ENCODE data around the gene KCNMA1. TPM values are rescaled to one million over a fixed set of nuclear protein-coding genes. Genes with fewer than 3 reads are reported as not detected.
"Not testable (repeated sequence)": the region's sequence is repeated elsewhere in the genome, so short reads cannot be mapped to it uniquely, and the experiment has no call there.

KCNMA1 gene
- total RNA-seq, 2 donors from 2014 or later = 23.2 to 44.5 TPM

DNA sequence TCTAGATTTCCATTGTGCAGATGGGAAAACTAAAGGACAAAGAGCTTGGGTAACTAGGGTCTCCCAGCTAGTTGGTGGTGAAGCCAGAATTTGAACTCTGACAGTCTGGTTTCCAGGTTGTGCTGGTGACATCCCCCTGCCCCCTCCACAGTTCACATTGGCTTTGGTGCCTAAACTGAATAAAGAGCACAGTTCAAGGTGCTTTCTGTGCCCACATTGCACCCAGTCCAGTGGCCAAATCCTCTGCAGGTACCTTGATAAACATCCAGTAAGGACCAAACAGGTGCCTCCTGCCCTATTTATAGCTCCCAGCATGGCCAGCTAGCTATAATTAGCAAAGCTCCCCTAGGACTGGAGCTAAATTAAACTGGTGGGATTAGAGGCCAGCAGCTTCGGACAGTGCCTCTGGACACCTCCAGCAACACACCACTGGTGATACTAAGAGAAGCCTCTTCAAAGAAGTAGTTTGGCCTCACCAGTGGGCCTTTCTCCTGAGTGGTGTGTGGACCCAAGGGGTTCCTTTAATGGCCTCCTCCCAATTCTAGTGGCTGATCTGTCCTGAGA is 59.9 kb downstream of the KCNMA1 start:
- Histone ChIP-seq H3K27me3 (no peaks in the 10 kb centered on the region), H3K4me1 (no peaks in the 10 kb centered on the region), H3K27ac (no peak overlapping the region), H3K36me3 (no peaks in the 10 kb centered on the region), H3K4me3 (no peak overlapping the region), H3K9me3 (no peaks in the 10 kb centered on the region), H3K9ac (ENCODE audit: low read depth in 2 of 2, low read length in 2 of 2) (no peak overlapping the region)
- DNase-seq = no peak
- intact Hi-C loops (cut with DNase I) = no loop called here
- TF ChIP-seq, protein P1, sequence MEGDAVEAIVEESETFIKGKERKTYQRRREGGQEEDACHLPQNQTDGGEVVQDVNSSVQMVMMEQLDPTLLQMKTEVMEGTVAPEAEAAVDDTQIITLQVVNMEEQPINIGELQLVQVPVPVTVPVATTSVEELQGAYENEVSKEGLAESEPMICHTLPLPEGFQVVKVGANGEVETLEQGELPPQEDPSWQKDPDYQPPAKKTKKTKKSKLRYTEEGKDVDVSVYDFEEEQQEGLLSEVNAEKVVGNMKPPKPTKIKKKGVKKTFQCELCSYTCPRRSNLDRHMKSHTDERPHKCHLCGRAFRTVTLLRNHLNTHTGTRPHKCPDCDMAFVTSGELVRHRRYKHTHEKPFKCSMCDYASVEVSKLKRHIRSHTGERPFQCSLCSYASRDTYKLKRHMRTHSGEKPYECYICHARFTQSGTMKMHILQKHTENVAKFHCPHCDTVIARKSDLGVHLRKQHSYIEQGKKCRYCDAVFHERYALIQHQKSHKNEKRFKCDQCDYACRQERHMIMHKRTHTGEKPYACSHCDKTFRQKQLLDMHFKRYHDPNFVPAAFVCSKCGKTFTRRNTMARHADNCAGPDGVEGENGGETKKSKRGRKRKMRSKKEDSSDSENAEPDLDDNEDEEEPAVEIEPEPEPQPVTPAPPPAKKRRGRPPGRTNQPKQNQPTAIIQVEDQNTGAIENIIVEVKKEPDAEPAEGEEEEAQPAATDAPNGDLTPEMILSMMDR (IDR thresholded peaks at IDR 0.05) = no peak

DNA sequence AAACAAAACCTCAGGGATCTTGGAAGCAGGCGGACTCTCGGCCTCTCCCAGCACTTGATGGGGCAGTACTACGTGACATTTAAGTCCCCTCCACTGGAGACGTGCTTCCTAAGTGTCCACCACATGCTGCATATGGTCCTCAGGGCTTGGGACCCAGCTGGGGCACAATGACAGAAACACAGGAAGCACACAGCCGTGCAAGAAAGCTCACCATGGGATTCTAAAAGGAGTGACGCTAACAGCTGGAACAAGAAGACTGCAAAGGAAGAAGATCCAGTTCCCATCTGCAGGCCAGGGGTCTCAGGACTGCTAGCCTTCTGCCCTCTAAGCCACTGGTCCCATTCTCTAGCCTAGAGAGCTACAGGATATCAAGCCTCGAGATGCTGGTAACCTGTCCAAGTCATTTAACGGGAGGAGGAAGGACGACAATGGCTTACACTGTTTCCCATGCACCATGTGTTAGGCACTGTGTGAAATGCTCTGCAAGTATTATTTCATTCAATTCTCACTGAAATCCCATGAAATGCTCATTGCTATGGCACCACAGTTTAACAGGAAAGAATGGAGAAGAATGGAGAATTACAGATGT is 61.1 kb downstream of the KCNMA1 start:
- H3K36me3 ChIP-seq = no peaks in the 10 kb centered on the region
- H3K27ac ChIP-seq = no peak overlapping the region
- H3K27me3 ChIP-seq = no peaks in the 10 kb centered on the region
- no peak for DNase-seq
- no peaks in the 10 kb centered on the region for H3K9me3 ChIP-seq
- intact Hi-C loops (cut with DNase I) = no loop called here
- no peak overlapping the region for H3K9ac ChIP-seq (ENCODE audit: low read depth in 2 of 2, low read length in 2 of 2)
- no peak overlapping the region for H3K4me3 ChIP-seq
- TF ChIP-seq, protein P1 (IDR thresholded peaks at IDR 0.05) = no peak
- no peaks in the 10 kb centered on the region for H3K4me1 ChIP-seq

DNA sequence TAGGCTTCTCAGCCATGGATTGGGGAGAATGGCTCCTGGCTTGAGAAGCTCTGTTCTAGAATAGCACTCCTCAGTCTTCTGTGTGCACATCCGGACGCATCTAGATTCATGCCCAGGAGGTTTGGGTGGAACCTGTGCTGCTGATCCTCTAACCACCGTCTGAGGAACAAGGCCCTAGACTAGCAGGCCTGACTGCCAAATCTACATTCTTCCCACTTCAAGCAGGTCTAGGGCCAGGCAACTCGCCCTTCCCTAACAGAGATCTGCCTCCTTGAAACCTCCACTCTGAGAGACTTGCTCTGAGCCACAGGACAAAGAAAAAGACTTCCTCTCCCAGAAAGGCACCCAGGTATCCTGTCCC is 61.6 kb downstream of the KCNMA1 start:
- no peak overlapping the region for H3K4me3 ChIP-seq
- no peaks in the 10 kb centered on the region for H3K36me3 ChIP-seq
- H3K27ac ChIP-seq = no peak overlapping the region
- DNase-seq = no peak
- intact Hi-C loops (cut with DNase I) = no loop called here
- H3K27me3 ChIP-seq = no peaks in the 10 kb centered on the region
- H3K9ac ChIP-seq (ENCODE audit: low read depth in 2 of 2, low read length in 2 of 2) = no peak overlapping the region
- no peaks in the 10 kb centered on the region for H3K4me1 ChIP-seq
- TF ChIP-seq, protein P1 (IDR thresholded peaks at IDR 0.05) = no peak
- H3K9me3 ChIP-seq = no peaks in the 10 kb centered on the region

DNA sequence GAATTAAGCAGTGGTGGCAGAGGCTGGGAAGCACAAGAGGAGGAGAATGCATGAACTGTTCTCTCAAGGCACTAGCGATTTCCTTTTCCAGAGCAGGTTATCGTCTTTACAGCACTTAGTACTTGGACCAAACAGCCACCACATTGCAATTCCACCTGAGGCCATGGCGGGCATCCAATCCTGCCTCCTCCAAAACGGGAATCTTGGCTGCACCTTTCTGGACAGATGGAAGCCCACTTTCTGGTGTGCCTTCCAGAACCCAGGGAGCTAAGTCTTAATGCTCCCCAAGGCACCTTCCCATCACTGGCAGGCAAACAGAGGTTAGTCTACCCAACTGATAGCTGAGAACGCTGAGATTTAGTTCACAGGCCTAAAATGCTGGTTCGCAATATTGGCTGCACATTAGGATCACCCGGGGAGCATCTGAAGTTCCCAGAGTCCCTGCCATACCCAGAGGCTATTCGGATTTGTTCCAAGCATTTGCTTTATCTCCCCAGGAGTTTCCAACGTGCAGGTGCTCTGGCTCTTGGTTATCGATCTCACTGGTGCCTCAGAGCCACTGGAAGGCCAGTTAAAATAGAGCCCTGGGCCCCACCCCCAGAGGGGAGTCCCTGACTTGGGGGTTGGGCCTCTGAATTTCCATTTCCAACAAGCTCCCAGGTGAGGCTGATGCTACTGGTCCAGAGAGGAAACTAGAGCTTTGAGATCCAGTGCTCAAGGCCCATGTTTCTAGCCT is 62.2 kb downstream of the KCNMA1 start:
- intact Hi-C loops (cut with DNase I) = no loop called here
- H3K36me3 ChIP-seq = no peaks in the 10 kb centered on the region
- TF ChIP-seq, protein P1 (IDR thresholded peaks at IDR 0.05) = no peak
- no peaks in the 10 kb centered on the region for H3K4me1 ChIP-seq
- H3K27me3 ChIP-seq = no peaks in the 10 kb centered on the region
- no peaks in the 10 kb centered on the region for H3K9me3 ChIP-seq
- H3K9ac ChIP-seq (ENCODE audit: low read depth in 2 of 2, low read length in 2 of 2) = no peak overlapping the region
- no peak for DNase-seq
- H3K27ac ChIP-seq = no peak overlapping the region
- no peak overlapping the region for H3K4me3 ChIP-seq

DNA sequence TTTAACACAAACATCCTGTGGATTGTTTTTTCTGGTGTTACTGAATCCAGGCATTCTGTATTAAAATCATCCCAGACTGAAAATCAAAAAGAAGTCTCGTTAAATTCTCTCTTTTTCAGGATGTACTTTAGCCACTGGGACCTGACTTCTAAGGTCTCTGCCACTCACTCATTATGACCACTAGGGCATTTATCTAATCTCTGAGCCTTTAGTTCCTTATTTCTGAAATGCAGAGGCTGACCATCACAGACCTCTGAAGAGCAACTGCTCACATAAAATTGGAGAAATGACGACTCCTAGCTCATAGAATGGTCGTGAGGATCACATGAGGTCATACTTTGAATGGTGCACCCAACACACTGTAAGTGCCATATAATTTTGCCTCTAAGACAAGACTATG is 63.2 kb downstream of the KCNMA1 start:
- Histone ChIP-seq H3K36me3 (no peaks in the 10 kb centered on the region), H3K4me3 (no peak overlapping the region), H3K9me3 (no peaks in the 10 kb centered on the region), H3K27ac (no peak overlapping the region), H3K27me3 (no peaks in the 10 kb centered on the region), H3K4me1 (no peaks in the 10 kb centered on the region), H3K9ac (ENCODE audit: low read depth in 2 of 2, low read length in 2 of 2) (no peak overlapping the region)
- TF ChIP-seq, protein P1 (IDR thresholded peaks at IDR 0.05) = no peak
- intact Hi-C loops (cut with DNase I) = no loop called here
- no peak for DNase-seq

DNA sequence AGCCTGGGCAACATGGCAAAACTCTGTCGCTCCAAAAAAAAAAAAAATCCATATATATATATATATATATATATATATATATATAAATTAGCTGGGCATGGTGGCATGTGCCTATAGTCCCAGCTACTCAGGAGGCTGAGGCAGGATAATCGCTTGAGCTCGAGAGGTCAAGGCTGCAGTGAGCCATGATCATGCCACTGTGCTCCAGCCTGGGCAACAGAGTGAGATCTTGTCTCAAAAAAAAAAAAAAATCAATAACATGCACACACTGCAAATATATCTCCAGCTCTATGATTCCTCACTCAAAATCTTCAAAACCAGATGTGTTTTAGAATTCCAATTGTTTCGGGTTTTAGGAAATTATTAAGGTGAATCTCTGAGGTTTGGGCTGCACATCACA is 65.1 kb downstream of the KCNMA1 start:
- H3K27ac ChIP-seq; H3K4me3 ChIP-seq; H3K4me1 ChIP-seq; DNase-seq; H3K9me3 ChIP-seq; H3K9ac ChIP-seq (ENCODE audit: low read depth in 2 of 2, low read length in 2 of 2); H3K27me3 ChIP-seq; intact Hi-C loops (cut with DNase I); H3K36me3 ChIP-seq: not testable (repeated sequence)
